Endothelial cell (in vitro differentiated cells): ENCODE results near the gene OLFML3. TPM values are rescaled to one million over a fixed set of nuclear protein-coding genes. Genes with fewer than 3 reads are reported as not detected.
A peak's percentile ranks its signal among the peaks of the same experiment; 100 is the strongest.

Experiments
- DNase-seq: peaks from one replicate; pipeline ENCODE4 v3.0.0; 2021; ENCODE audit warnings: low spot score
- H3K27ac Mint-ChIP-seq: one replicate; pipeline ENCODE4 v1.8.0; 2021; ENCODE audit warnings: mixed read lengths, inconsistent platforms; ENCODE audit not compliant: unreplicated experiment
- H3K27me3 Mint-ChIP-seq: one replicate; pipeline ENCODE4 v1.8.0; 2021; ENCODE audit warnings: mild to moderate bottlenecking, moderate library complexity, mixed read lengths, inconsistent platforms; ENCODE audit not compliant: unreplicated experiment
- H3K36me3 Mint-ChIP-seq: one replicate; pipeline ENCODE4 v1.8.0; 2021; ENCODE audit warnings: mild to moderate bottlenecking, low read depth, mixed read lengths, inconsistent platforms; ENCODE audit not compliant: unreplicated experiment
- H3K4me1 Mint-ChIP-seq: one replicate; pipeline ENCODE4 v1.8.0; 2021; ENCODE audit warnings: mild to moderate bottlenecking, mixed read lengths, inconsistent platforms; ENCODE audit not compliant: unreplicated experiment
- H3K4me3 Mint-ChIP-seq: one replicate; pipeline ENCODE4 v1.8.0; 2021; ENCODE audit warnings: mild to moderate bottlenecking, mixed read lengths, inconsistent platforms; ENCODE audit not compliant: unreplicated experiment
- H3K9me3 Mint-ChIP-seq: one replicate; pipeline ENCODE4 v1.8.0; 2021; ENCODE audit warnings: mixed read lengths, inconsistent platforms; ENCODE audit not compliant: unreplicated experiment
- CTCF ChIP-seq: fragments of 200-600 bp; sonication (generic); IDR thresholded peaks from one replicate; pipeline ENCODE4 v1.5.0; 2021; ENCODE audit warnings: antibody characterized with exemption; ENCODE audit not compliant: unreplicated experiment
- total RNA-seq: library from RNA; stranded (reverse); fragmentation: NEBNext Ultra II Directional; extraction: Animal tissue kit (Norgen Biotek cat#: 25700); gene quantifications from one replicate; pipeline ENCODE4 v1.2.1, GENCODE V29; 2021; ENCODE audit not compliant: unreplicated experiment

Gene OLFML3
- total RNA-seq, 1 donor from 2014 or later = 130 TPM

GRCh38 chr1:113949007-113949406 lies 30.3 kb upstream of the OLFML3 start:
- H3K27ac Mint-ChIP-seq = no peak overlapping the region
- DNase-seq = no peak
- H3K27me3 Mint-ChIP-seq = no peaks in the 10 kb centered on the region
- no peaks in the 10 kb centered on the region for H3K9me3 Mint-ChIP-seq
- peaks cover 6% of the 10 kb centered on the region for H3K36me3 Mint-ChIP-seq
- H3K4me3 Mint-ChIP-seq = no peak overlapping the region
- peak; percentile 46 for TF ChIP-seq CTCF
- peaks cover 17% of the 10 kb centered on the region for H3K4me1 Mint-ChIP-seq

GRCh38 chr1:113950908-113951307 lies 28.4 kb upstream of the OLFML3 start:
- no peak for DNase-seq
- H3K4me1 Mint-ChIP-seq = peaks cover 16% of the 10 kb centered on the region
- no peak overlapping the region for H3K4me3 Mint-ChIP-seq
- no peak overlapping the region for H3K27ac Mint-ChIP-seq
- no peaks in the 10 kb centered on the region for H3K27me3 Mint-ChIP-seq
- TF ChIP-seq CTCF = no peak
- no peaks in the 10 kb centered on the region for H3K9me3 Mint-ChIP-seq
- no peaks in the 10 kb centered on the region for H3K36me3 Mint-ChIP-seq

- no peak for TF ChIP-seq CTCF
- Mint-ChIP-seq H3K9me3 (no peaks in the 10 kb centered on the region), H3K27ac (no peak overlapping the region), H3K27me3 (no peaks in the 10 kb centered on the region), H3K36me3 (no peaks in the 10 kb centered on the region), H3K4me3 (no peak overlapping the region), H3K4me1 (peaks cover 11% of the 10 kb centered on the region)
- DNase-seq = no peak
Observed at GRCh38 chr1:113951719-113952118, 27.6 kb upstream of the OLFML3 start.

- no peak for DNase-seq
- Mint-ChIP-seq H3K36me3 (peaks cover 6% of the 10 kb centered on the region), H3K4me1 (no peaks in the 10 kb centered on the region)
Observed at GRCh38 chr1:113957984-113958383, 21.3 kb upstream of the OLFML3 start.

GRCh38 chr1:113958691-113959090 lies 20.6 kb upstream of the OLFML3 start:
- Mint-ChIP-seq H3K27me3 (no peaks in the 10 kb centered on the region), H3K4me3 (no peak overlapping the region), H3K4me1 (no peaks in the 10 kb centered on the region), H3K9me3 (no peaks in the 10 kb centered on the region), H3K27ac (no peak overlapping the region), H3K36me3 (peaks cover 6% of the 10 kb centered on the region)
- no peak for DNase-seq
- TF ChIP-seq CTCF = no peak

More at GRCh38 chr1:113957984-113958383, 21.3 kb upstream of the OLFML3 start:
- Mint-ChIP-seq H3K27ac (no peak overlapping the region), H3K27me3 (no peaks in the 10 kb centered on the region), H3K4me3 (no peak overlapping the region), H3K9me3 (no peaks in the 10 kb centered on the region)
- no peak for TF ChIP-seq CTCF
